ENCODE results near the gene CD83.

Gene CD83

GRCh38 chr6:14153228-14153627, 35.7 kb downstream of the CD83 start:
- ChIA-PET CTCF (no interaction called here), POLR2A (ENCODE audit: low non-redundant PET) (interaction anchor here (0.6 kb wide), 1 partner anchor 685 kb away, joined by 3 read pairs; no protein-coding TSS in a partner anchor)
- H3K27ac ChIP-seq = no peak overlapping the region
- no peak for DNase-seq (ENCODE audit: low spot score)
- TF ChIP-seq, protein P1, sequence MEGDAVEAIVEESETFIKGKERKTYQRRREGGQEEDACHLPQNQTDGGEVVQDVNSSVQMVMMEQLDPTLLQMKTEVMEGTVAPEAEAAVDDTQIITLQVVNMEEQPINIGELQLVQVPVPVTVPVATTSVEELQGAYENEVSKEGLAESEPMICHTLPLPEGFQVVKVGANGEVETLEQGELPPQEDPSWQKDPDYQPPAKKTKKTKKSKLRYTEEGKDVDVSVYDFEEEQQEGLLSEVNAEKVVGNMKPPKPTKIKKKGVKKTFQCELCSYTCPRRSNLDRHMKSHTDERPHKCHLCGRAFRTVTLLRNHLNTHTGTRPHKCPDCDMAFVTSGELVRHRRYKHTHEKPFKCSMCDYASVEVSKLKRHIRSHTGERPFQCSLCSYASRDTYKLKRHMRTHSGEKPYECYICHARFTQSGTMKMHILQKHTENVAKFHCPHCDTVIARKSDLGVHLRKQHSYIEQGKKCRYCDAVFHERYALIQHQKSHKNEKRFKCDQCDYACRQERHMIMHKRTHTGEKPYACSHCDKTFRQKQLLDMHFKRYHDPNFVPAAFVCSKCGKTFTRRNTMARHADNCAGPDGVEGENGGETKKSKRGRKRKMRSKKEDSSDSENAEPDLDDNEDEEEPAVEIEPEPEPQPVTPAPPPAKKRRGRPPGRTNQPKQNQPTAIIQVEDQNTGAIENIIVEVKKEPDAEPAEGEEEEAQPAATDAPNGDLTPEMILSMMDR (conservative IDR thresholded peaks at IDR 0.05; ENCODE audit: low read depth) = no peak

DNA sequence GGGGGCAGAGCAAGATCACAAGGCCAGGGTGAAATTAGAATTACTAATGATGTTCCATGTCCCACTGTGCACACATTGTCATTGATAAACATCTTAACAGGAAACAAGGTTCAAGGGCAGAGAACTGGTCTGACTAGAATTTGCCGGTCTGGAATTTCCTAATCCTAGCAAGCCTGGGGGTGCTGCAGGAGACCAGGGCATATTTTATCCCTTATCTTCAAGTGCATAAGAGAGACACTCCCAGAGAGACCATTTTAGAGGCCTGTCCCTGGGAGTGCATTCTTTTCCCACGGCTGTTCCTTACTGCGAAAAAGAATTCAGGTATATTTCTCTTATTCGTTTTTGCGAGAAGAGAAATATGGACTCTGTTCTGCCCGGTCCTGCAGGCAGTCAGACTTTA, 41.5 kb downstream of the CD83 start:
- TF ChIP-seq, protein P1 (conservative IDR thresholded peaks at IDR 0.05; ENCODE audit: low read depth) = no peak
- no peak for DNase-seq (ENCODE audit: low spot score)
- CTCF ChIA-PET = no interaction called here
- POLR2A ChIA-PET (ENCODE audit: low non-redundant PET) = no interaction called here
- H3K27ac ChIP-seq = no peak overlapping the region

DNA sequence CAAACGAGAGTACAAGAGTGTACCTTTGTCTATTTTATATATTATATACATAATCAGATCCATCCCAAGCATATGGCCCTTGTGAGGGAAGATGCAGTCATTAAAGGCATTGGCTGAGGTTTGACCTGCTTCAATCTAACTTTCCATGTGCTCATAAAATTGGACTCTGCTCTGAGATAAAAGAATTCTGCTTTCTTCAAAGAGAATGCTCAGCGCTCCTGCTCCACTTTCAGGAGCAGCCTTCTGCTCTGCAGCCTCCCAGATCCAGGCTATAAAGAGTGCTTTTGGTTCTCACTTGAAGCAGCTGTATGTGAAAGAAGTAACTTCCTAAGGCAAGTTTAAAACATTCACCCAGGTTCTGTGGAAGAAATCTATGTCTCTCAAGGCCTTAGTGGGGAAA, 45.3 kb downstream of the CD83 start:
- TF ChIP-seq, protein P1 (conservative IDR thresholded peaks at IDR 0.05; ENCODE audit: low read depth) = no peak
- CTCF ChIA-PET = no interaction called here
- POLR2A ChIA-PET (ENCODE audit: low non-redundant PET) = no interaction called here
- DNase-seq (ENCODE audit: low spot score) = no peak
- H3K27ac ChIP-seq = no peak overlapping the region

GRCh38 chr6:14165091-14165490, 47.5 kb downstream of the CD83 start:
- POLR2A ChIA-PET (ENCODE audit: low non-redundant PET) = no interaction called here
- peak; percentile 17 for DNase-seq (ENCODE audit: low spot score)
- TF ChIP-seq, protein P1 (conservative IDR thresholded peaks at IDR 0.05; ENCODE audit: low read depth) = no peak
- CTCF ChIA-PET = interaction anchor here (0.6 kb wide), 1 partner anchor 1001 kb away, joined by 3 read pairs; no protein-coding TSS in a partner anchor
- H3K27ac ChIP-seq = no peak overlapping the region

DNA sequence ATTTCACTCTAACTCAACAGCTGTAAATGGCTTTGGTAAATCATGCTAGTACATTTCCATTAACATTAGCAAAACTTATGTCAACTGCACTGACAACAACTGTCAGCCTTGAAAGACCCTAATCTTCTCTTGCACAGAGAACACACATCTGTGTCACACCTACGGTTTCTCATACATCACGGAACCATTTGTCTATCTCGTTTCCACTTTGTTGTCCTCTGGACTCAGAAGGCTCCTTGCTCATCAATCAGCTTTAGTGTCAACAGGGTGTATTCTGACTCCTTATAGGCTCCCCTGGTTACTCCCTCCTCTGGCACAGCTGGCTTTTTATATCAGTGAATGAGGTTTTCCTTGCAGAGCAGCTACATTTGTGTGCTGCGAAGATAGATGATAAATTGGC, 49.3 kb downstream of the CD83 start:
- CTCF ChIA-PET = no interaction called here
- no peak overlapping the region for H3K27ac ChIP-seq
- POLR2A ChIA-PET (ENCODE audit: low non-redundant PET) = no interaction called here
- DNase-seq (ENCODE audit: low spot score) = no peak
- TF ChIP-seq, protein P1 (conservative IDR thresholded peaks at IDR 0.05; ENCODE audit: low read depth) = no peak

GRCh38 chr6:14170128-14170527, 52.6 kb downstream of the CD83 start:
- ChIA-PET POLR2A (ENCODE audit: low non-redundant PET) (no interaction called here), CTCF (interaction anchor here (0.7 kb wide), 1 partner anchor 69 kb away, joined by 3 read pairs; no protein-coding TSS in a partner anchor)
- TF ChIP-seq, protein P1 (conservative IDR thresholded peaks at IDR 0.05; ENCODE audit: low read depth) = no peak
- no peak for DNase-seq (ENCODE audit: low spot score)
- no peak overlapping the region for H3K27ac ChIP-seq

- no peak overlapping the region for H3K27ac ChIP-seq
- ChIA-PET CTCF (interaction anchor here (0.6 kb wide), 1 partner anchor 8 kb away, joined by 3 read pairs; no protein-coding TSS in a partner anchor), POLR2A (ENCODE audit: low non-redundant PET) (no interaction called here)
- DNase-seq (ENCODE audit: low spot score) = no peak
- TF ChIP-seq, protein P1 (conservative IDR thresholded peaks at IDR 0.05; ENCODE audit: low read depth) = no peak
Measured at GRCh38 chr6:14172562-14172961, 55.0 kb downstream of the CD83 start.

Measured in RWPE1 (cell line).